Left ventricle myocardium inferior (tissue), 1 donor: Measurements from ENCODE around the gene TCERG1. TPM values are rescaled to one million over a fixed set of nuclear protein-coding genes. Genes with fewer than 3 reads are reported as not detected.
"Not testable (repeated sequence)": the region's sequence is repeated elsewhere in the genome, so short reads cannot be mapped to it uniquely, and the experiment has no call there.

Experiments
- DNase-seq: peaks from one replicate; pipeline ENCODE4 v3.0.0-alpha.2; 2020
- H3K27ac ChIP-seq: fragments of 200-600 bp; replicated peaks from 2 replicates; pipeline ENCODE4 v1.8.0; 2021
- H3K27me3 ChIP-seq: fragments of 200-600 bp; 2 replicates; pipeline ENCODE4 v1.8.0; 2021; ENCODE audit warnings: low read depth
- H3K36me3 ChIP-seq: fragments of 200-600 bp; 2 replicates; pipeline ENCODE4 v1.8.0; 2021
- H3K4me1 ChIP-seq: fragments of 200-600 bp; 2 replicates; pipeline ENCODE4 v1.8.0; 2021
- H3K4me3 ChIP-seq: fragments of 200-600 bp; 2 replicates; pipeline ENCODE4 v1.8.0; 2021; ENCODE audit warnings: mild to moderate bottlenecking, moderate library complexity
- H3K9me3 ChIP-seq: fragments of 200-600 bp; replicated peaks from 2 replicates; pipeline ENCODE4 v1.8.0; 2021
- intact Hi-C: fragments of 100-400 bp; cut with micrococcal nuclease; formaldehyde crosslinking; loops from one replicate; pipeline ENCODE4 v1.11.0; 2022
- total RNA-seq: library from RNA; stranded (reverse); fragmentation: NEBNext Ultra II Directional; extraction: Animal tissue kit (Norgen Biotek cat#: 25700); gene quantifications from one replicate; pipeline ENCODE4 v1.2.1, GENCODE V29; 2021
- TF ChIP-seq, protein P1 (sequence below): fragments of 200-600 bp; IDR thresholded peaks from 2 replicates; pipeline ENCODE4 v1.8.0; 2021; ENCODE audit warnings: antibody characterized with exemption, mild to moderate bottlenecking, borderline replicate concordance
- donor health status: DM: no; HTN: yes; CAD: no; lungs with severe emphysema.

Gene TCERG1
- total RNA-seq, 1 donor from 2014 or later: 20.1 TPM

DNA sequence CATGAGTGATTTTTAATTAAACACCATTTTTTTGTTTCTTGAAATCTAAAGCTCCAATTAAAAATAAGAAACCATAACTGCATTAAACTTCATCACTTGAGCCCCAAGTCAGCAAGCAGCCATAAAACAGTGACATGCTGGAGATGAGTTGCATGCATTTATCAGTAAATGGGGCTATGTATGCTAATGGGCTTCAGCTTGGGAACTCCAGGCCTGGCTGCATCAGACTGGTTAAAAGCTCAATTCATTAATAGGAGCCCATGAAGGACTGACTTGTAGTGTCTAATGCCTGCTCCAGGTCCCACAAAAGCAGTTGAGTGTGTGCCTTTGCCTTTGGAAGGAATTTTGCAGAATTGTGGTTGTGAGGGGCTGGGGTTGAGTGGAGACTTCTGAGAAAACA is 102.5 kb downstream of the TCERG1 start:
- H3K4me3 ChIP-seq: no peak overlapping the region
- intact Hi-C loops: no loop called here
- H3K4me1 ChIP-seq: no peaks in the 10 kb centered on the region
- peaks cover 36% of the 10 kb centered on the region for H3K27me3 ChIP-seq
- no peak overlapping the region for H3K27ac ChIP-seq
- no peaks in the 10 kb centered on the region for H3K9me3 ChIP-seq
- H3K36me3 ChIP-seq: no peaks in the 10 kb centered on the region
- TF ChIP-seq, protein P1, sequence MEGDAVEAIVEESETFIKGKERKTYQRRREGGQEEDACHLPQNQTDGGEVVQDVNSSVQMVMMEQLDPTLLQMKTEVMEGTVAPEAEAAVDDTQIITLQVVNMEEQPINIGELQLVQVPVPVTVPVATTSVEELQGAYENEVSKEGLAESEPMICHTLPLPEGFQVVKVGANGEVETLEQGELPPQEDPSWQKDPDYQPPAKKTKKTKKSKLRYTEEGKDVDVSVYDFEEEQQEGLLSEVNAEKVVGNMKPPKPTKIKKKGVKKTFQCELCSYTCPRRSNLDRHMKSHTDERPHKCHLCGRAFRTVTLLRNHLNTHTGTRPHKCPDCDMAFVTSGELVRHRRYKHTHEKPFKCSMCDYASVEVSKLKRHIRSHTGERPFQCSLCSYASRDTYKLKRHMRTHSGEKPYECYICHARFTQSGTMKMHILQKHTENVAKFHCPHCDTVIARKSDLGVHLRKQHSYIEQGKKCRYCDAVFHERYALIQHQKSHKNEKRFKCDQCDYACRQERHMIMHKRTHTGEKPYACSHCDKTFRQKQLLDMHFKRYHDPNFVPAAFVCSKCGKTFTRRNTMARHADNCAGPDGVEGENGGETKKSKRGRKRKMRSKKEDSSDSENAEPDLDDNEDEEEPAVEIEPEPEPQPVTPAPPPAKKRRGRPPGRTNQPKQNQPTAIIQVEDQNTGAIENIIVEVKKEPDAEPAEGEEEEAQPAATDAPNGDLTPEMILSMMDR: no peak
- no peak for DNase-seq

DNA sequence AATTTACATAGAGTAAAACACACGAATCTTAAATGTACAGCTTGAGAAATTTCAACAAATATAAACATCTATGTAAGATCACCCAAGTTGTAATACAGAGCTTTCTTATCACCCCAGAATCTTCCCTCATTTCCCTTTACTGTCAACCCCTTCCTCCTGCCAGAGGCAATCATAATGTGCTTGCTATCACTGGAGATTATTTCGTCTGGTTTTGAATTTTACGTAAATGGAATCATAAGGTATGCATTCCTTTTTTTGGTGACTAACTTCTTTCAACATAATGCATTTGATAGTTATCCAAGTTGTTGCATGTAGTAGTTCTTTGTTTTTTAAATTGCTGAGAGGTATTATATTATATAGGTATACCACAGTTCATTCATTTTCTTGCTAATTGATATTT is 106.3 kb downstream of the TCERG1 start:
- no peak overlapping the region for H3K27ac ChIP-seq
- H3K27me3 ChIP-seq: peaks cover 38% of the 10 kb centered on the region
- H3K4me1 ChIP-seq: no peaks in the 10 kb centered on the region
- H3K4me3 ChIP-seq: no peak overlapping the region
- intact Hi-C loops: no loop called here
- DNase-seq: no peak
- TF ChIP-seq, protein P1: no peak
- no peaks in the 10 kb centered on the region for H3K9me3 ChIP-seq
- no peaks in the 10 kb centered on the region for H3K36me3 ChIP-seq

DNA sequence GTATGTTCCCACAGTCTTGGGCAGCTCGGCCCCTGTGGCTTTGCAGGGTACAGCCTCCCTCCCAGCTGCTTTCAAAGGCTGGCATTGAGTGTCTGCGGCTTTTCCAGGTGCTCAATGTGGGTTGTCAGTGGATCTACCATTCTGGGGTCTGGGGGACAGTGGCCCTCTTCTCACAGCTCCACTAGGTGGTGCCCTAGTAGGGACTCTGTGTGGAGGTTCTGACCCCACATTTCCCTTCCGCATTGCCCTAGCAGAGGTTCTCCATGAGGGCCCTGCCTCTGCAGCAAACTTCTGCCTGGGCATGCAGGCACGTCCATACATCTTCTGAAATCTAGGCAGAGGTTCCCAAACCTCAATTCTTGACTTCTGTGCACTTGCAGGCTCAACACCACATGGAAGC is 109.8 kb downstream of the TCERG1 start:
- H3K4me1 ChIP-seq, DNase-seq, intact Hi-C loops, H3K4me3 ChIP-seq, H3K27ac ChIP-seq, H3K36me3 ChIP-seq, H3K9me3 ChIP-seq: not testable (repeated sequence)
- H3K27me3 ChIP-seq: peaks cover 21% of the 10 kb centered on the region

DNA sequence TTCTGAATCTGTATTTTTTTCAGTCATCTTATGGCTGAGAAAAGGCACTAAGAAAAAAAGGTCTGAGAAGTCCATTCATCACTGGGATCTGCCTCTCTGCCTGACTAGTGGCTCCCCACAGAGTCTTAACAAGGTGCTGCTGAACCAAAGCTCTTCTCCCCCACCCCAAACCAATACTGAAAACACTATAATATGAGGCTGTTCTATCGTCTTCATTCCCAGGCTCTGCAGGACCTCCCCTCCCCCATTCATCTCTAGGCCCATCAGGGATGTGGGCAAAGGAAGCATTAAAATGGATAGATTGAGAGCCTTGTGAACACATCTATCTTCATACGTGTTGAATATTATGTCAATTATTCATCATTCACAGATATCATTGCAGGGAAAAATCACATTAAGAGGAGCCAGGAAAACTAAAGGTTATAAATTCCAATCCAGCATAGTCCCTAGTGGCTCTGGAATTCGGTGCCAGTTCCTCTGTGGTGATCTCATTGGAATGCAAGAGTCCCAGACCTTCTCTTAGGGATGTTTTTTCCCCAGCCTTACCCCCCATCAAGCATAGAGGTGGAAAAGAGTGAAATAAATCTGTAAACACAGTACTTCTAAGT is 113.2 kb downstream of the TCERG1 start:
- intact Hi-C loops: no loop called here
- peaks cover 13% of the 10 kb centered on the region for H3K27me3 ChIP-seq

More for the DNA sequence above, 113.2 kb downstream of the TCERG1 start:
- Histone ChIP-seq H3K27ac (no peak overlapping the region), H3K9me3 (no peaks in the 10 kb centered on the region), H3K4me3 (no peak overlapping the region), H3K36me3 (no peaks in the 10 kb centered on the region), H3K4me1 (no peaks in the 10 kb centered on the region)
- TF ChIP-seq, protein P1: no peak
- DNase-seq: no peak

Other genes with a start within 250 kb of the TCERG1 start
- gene RBM27, start 243.7 kb upstream of the TCERG1 start, total RNA-seq: 15.9 TPM
- not detected for gene POU4F3, start 108.5 kb upstream of the TCERG1 start, total RNA-seq
- not detected for gene GPR151, start 68.9 kb downstream of the TCERG1 start, total RNA-seq